HepG2 (cell line): ENCODE data around the gene C18orf63. TPM values are rescaled to one million over a fixed set of nuclear protein-coding genes. Genes with fewer than 3 reads are reported as not detected.

Experiments
- ARNT2 ChIP-seq: sonication (generic); formaldehyde crosslinking; IDR thresholded peaks from 2 replicates; pipeline ENCODE4 v1.8.0; 2022; ENCODE audit warnings: mild to moderate bottlenecking, low read depth, missing genetic modification reagents, moderate library complexity
- FOXA1 ChIP-seq, 2 experiments: fragments of 450-650 bp in 1 of 2; sonication (generic) in 1 of 2; formaldehyde crosslinking in 1 of 2; IDR thresholded peaks; 2 replicates each; pipeline versions ENCODE4 v1.4.0 to v1.6.1; 2016 to 2020; ENCODE audit warnings: missing genetic modification reagents in 1 of 2
- HNF4A ChIP-seq: sonication (generic); formaldehyde crosslinking; IDR thresholded peaks from 2 replicates; pipeline ENCODE4 v1.4.0; 2020; ENCODE audit warnings: missing genetic modification reagents
- HOXA3 ChIP-seq: sonication (generic); formaldehyde crosslinking; IDR thresholded peaks from 2 replicates; pipeline ENCODE4 v1.5.0; 2020; ENCODE audit warnings: missing genetic modification reagents
- IKZF4 ChIP-seq: sonication (generic); formaldehyde crosslinking; IDR thresholded peaks from 2 replicates; pipeline ENCODE4 v1.5.1; 2020; ENCODE audit warnings: borderline replicate concordance, mild to moderate bottlenecking, low read depth, missing genetic modification reagents; ENCODE audit errors: not compliant biosample characterization
- MAFG ChIP-seq: sonication (generic); formaldehyde crosslinking; IDR thresholded peaks from 2 replicates; pipeline ENCODE4 v1.5.1; 2020; ENCODE audit warnings: mild to moderate bottlenecking, missing genetic modification reagents
- MYC ChIP-seq: sonication (generic); formaldehyde crosslinking; IDR thresholded peaks from 2 replicates; pipeline ENCODE4 v1.9.0; 2021; ENCODE audit warnings: missing genetic modification reagents, borderline replicate concordance
- PAXIP1 ChIP-seq: sonication (generic); formaldehyde crosslinking; conservative IDR thresholded peaks from 2 replicates; pipeline ENCODE4 v1.4.0; 2020; ENCODE audit warnings: mild to moderate bottlenecking, missing genetic modification reagents, moderate library complexity
- PBX2 ChIP-seq: IDR thresholded peaks from 2 replicates; pipeline ENCODE4 v1.6.1; 2016; ENCODE audit warnings: control low read depth
- TEAD3 ChIP-seq: optimal IDR thresholded peaks from 2 replicates; pipeline ENCODE3; 2016; ENCODE audit warnings: borderline replicate concordance
- ZNF121 ChIP-seq: sonication (generic); formaldehyde crosslinking; IDR thresholded peaks from 2 replicates; pipeline ENCODE4 v1.5.0; 2020; ENCODE audit warnings: mild to moderate bottlenecking, missing genetic modification reagents
- ZNF205 ChIP-seq: IDR thresholded peaks from 2 replicates; pipeline ENCODE4 v1.6.1; 2018; ENCODE audit warnings: missing biosample characterization, missing genetic modification reagents
- ZNF747 ChIP-seq: sonication (generic); formaldehyde crosslinking; IDR thresholded peaks from 2 replicates; pipeline ENCODE4 v1.8.1; 2023; ENCODE audit warnings: missing genetic modification reagents, mild to moderate bottlenecking, borderline replicate concordance
- ZNF749 ChIP-seq: sonication (generic); formaldehyde crosslinking; IDR thresholded peaks from 2 replicates; pipeline ENCODE4 v1.8.0; 2022; ENCODE audit warnings: mild to moderate bottlenecking, missing genetic modification reagents, moderate library complexity, borderline replicate concordance
- ZNF782 ChIP-seq: sonication (generic); formaldehyde crosslinking; IDR thresholded peaks from 2 replicates; pipeline ENCODE4 v1.4.0; 2020; ENCODE audit warnings: missing genetic modification reagents, mild to moderate bottlenecking, borderline replicate concordance
- ZSCAN25 ChIP-seq: sonication (generic); formaldehyde crosslinking; IDR thresholded peaks from 2 replicates; pipeline ENCODE4 v1.8.0; 2022; ENCODE audit warnings: mild to moderate bottlenecking, missing genetic modification reagents
- polyA plus RNA-seq, 8 experiments: library from polyadenylated mRNA; depleted of rRNA in 3 of 8; stranded (reverse) in 7 of 8; unstranded in 1 of 8; fragments of >200 nt; fragmentation: Illumina TruSeq in 4 of 8; extraction: Trizol in 4 of 8; gene quantifications; 2 replicates each; pipeline versions ENCODE4 v1.2.1 to v1.2.3, GENCODE V29; 2011 to 2016; ENCODE audit warnings: low read depth in 4 of 8, missing spikeins in 1 of 8, mixed read lengths in 1 of 8; ENCODE audit not compliant: insufficient read depth in 1 of 8
- total RNA-seq, 5 experiments: library from RNA; depleted of rRNA; stranded (reverse); fragments of >200 nt; fragmentation: Illumina TruSeq; extraction: Trizol; gene quantifications; 2 replicates each; pipeline ENCODE4 v1.2.3, GENCODE V29; 2016; ENCODE audit warnings: low read depth in 1 of 5
- TF ChIP-seq, protein P1 (sequence below): sonication (generic); formaldehyde crosslinking; IDR thresholded peaks from 2 replicates; pipeline ENCODE4 v1.4.0; 2020; ENCODE audit warnings: missing genetic modification reagents
- TF ChIP-seq, protein P2 (sequence below): sonication (generic); formaldehyde crosslinking; IDR thresholded peaks from 2 replicates; pipeline ENCODE4 v1.9.0; 2022; ENCODE audit warnings: low read depth, missing genetic modification reagents
- TF ChIP-seq, protein P3 (sequence below): sonication (generic); formaldehyde crosslinking; IDR thresholded peaks from 2 replicates; pipeline ENCODE4 v1.4.0; 2020; ENCODE audit warnings: mild to moderate bottlenecking, low read depth, missing genetic modification reagents

C18orf63 gene
- total and polyA plus RNA-seq, 2 of the 13 experiments (the other 11 are each of a cell fraction or from before 2014, with no cell fraction given), result 0.01 TPM; not detected in 1

GRCh38 chr18:74281980-74282754 is 33.5 kb upstream of the C18orf63 start (continued):
- TF ChIP-seq, protein P1, sequence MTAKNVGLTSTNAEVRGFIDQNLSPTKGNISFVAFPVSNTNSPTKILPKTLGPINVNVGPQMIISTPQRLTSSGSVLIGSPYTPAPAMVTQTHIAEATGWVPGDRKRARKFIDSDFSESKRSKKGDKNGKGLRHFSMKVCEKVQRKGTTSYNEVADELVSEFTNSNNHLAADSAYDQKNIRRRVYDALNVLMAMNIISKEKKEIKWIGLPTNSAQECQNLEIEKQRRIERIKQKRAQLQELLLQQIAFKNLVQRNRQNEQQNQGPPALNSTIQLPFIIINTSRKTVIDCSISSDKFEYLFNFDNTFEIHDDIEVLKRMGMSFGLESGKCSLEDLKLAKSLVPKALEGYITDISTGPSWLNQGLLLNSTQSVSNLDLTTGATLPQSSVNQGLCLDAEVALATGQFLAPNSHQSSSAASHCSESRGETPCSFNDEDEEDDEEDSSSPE, result 0 out of 2 replicates have a peak, but pooled peaks have one; percentile 25
- TF ChIP-seq ARNT2 (no peak), HOXA3 (peak; percentile 11; the same call in 1 of the 2 replicates), FOXA1 (IDR thresholded peaks at IDR 0.05) (no peak), FOXA1 (CRISPR knock-in tag; IDR thresholded peaks at IDR 0.05) (peak; percentile 50), ZNF782 (CRISPR knock-in tag) (0 out of 2 replicates have a peak, but pooled peaks have one; percentile 56), PAXIP1 (CRISPR knock-in tag) (peak; percentile 74), MAFG (no peak), IKZF4 (no peak), MYC (CRISPR knock-in tag) (no peak; the same call in none of the 2 replicates), ZNF205 (CRISPR knock-in tag) (no peak), TEAD3 (CRISPR knock-in tag) (no peak), ZNF749 (no peak), ZNF747 (no peak), PBX2 (CRISPR knock-in tag) (no peak), HNF4A (CRISPR knock-in tag) (peak; percentile 67), ZNF121 (CRISPR knock-in tag) (no peak; the same call in 1 of the 2 replicates), ZSCAN25 (CRISPR knock-in tag) (no peak)
- TF ChIP-seq, protein P2, sequence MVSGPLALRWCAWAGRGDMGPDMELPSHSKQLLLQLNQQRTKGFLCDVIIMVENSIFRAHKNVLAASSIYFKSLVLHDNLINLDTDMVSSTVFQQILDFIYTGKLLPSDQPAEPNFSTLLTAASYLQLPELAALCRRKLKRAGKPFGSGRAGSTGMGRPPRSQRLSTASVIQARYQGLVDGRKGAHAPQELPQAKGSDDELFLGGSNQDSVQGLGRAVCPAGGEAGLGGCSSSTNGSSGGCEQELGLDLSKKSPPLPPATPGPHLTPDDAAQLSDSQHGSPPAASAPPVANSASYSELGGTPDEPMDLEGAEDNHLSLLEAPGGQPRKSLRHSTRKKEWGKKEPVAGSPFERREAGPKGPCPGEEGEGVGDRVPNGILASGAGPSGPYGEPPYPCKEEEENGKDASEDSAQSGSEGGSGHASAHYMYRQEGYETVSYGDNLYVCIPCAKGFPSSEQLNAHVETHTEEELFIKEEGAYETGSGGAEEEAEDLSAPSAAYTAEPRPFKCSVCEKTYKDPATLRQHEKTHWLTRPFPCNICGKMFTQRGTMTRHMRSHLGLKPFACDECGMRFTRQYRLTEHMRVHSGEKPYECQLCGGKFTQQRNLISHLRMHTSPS (CRISPR knock-in tag), result peak; percentile 52; the same call in 1 of the 2 replicates
- TF ChIP-seq, protein P3, sequence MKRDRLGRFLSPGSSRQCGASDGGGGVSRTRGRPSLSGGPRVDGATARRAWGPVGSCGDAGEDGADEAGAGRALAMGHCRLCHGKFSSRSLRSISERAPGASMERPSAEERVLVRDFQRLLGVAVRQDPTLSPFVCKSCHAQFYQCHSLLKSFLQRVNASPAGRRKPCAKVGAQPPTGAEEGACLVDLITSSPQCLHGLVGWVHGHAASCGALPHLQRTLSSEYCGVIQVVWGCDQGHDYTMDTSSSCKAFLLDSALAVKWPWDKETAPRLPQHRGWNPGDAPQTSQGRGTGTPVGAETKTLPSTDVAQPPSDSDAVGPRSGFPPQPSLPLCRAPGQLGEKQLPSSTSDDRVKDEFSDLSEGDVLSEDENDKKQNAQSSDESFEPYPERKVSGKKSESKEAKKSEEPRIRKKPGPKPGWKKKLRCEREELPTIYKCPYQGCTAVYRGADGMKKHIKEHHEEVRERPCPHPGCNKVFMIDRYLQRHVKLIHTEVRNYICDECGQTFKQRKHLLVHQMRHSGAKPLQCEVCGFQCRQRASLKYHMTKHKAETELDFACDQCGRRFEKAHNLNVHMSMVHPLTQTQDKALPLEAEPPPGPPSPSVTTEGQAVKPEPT (CRISPR knock-in tag), result no peak
